Mesothelial cell of epicardium (in vitro differentiated cells): ENCODE data around the gene NOL9. TPM values are rescaled to one million over a fixed set of nuclear protein-coding genes. Genes with fewer than 3 reads are reported as not detected.

Experiments used
- DNase-seq, 2 experiments: peaks; one replicate each; pipeline ENCODE4 v3.0.0; 2021; ENCODE audit warnings: low spot score in 2 of 2; ENCODE audit not compliant: unreplicated experiment in 2 of 2
- H3K27ac Mint-ChIP-seq: 2 replicates; pipeline ENCODE4 v1.8.0; 2021; ENCODE audit warnings: mixed read lengths
- H3K27me3 Mint-ChIP-seq: 2 replicates; pipeline ENCODE4 v1.8.0; 2021; ENCODE audit warnings: low read depth, mixed read lengths
- H3K36me3 Mint-ChIP-seq: 2 replicates; pipeline ENCODE4 v1.8.0; 2021; ENCODE audit warnings: mixed read lengths
- H3K4me1 Mint-ChIP-seq: 2 replicates; pipeline ENCODE4 v1.8.0; 2021; ENCODE audit warnings: mixed read lengths
- H3K4me3 Mint-ChIP-seq: 2 replicates; pipeline ENCODE4 v1.8.0; 2021; ENCODE audit warnings: mild to moderate bottlenecking, moderate library complexity, mixed read lengths
- H3K9me3 Mint-ChIP-seq: 2 replicates; pipeline ENCODE4 v1.8.0; 2021; ENCODE audit warnings: mixed read lengths
- total RNA-seq: library from RNA; stranded (reverse); gene quantifications from 3 replicates; pipeline ENCODE4 v1.2.1, GENCODE V29; 2021
- TF ChIP-seq, protein P1 (sequence below): fragments of 200-600 bp; sonication (generic); IDR thresholded peaks from one replicate; pipeline ENCODE4 v1.5.0; 2021; ENCODE audit warnings: antibody characterized with exemption; ENCODE audit not compliant: unreplicated experiment

NOL9 gene
- 37.5 to 44.4 TPM (median 37.9 TPM) in 3 replicates for total RNA-seq

- DNase-seq, result peak; percentile 91 to 98
- Mint-ChIP-seq H3K9me3 (no peaks in the 10 kb centered on the region), H3K36me3 (peaks cover 6% of the 10 kb centered on the region), H3K4me1 (peaks cover 14% of the 10 kb centered on the region), H3K4me3 (peak within 1 kb of the TSS; percentile 79), H3K27me3 (no peaks in the 10 kb centered on the region), H3K27ac (peak within 1 kb of the TSS; percentile 67)
- TF ChIP-seq, protein P1, sequence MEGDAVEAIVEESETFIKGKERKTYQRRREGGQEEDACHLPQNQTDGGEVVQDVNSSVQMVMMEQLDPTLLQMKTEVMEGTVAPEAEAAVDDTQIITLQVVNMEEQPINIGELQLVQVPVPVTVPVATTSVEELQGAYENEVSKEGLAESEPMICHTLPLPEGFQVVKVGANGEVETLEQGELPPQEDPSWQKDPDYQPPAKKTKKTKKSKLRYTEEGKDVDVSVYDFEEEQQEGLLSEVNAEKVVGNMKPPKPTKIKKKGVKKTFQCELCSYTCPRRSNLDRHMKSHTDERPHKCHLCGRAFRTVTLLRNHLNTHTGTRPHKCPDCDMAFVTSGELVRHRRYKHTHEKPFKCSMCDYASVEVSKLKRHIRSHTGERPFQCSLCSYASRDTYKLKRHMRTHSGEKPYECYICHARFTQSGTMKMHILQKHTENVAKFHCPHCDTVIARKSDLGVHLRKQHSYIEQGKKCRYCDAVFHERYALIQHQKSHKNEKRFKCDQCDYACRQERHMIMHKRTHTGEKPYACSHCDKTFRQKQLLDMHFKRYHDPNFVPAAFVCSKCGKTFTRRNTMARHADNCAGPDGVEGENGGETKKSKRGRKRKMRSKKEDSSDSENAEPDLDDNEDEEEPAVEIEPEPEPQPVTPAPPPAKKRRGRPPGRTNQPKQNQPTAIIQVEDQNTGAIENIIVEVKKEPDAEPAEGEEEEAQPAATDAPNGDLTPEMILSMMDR, result peak; percentile 95
Measured at GRCh38 chr1:6554031-6554906, at the start of gene NOL9. NOL9 (minus strand) TSS chr1:6554513; CDS start chr1:6554502, 11 bp downstream.

- H3K27ac Mint-ChIP-seq, result peak overlapping the region; percentile 99
- H3K4me1 Mint-ChIP-seq, result peaks cover 38% of the 10 kb centered on the region
- no peaks in the 10 kb centered on the region for H3K36me3 Mint-ChIP-seq
- no peaks in the 10 kb centered on the region for H3K27me3 Mint-ChIP-seq
- DNase-seq, result peak in 1 of 2 experiments; percentile 61
- TF ChIP-seq, protein P1, result no peak
- H3K4me3 Mint-ChIP-seq, result peak overlapping the region; percentile 66
- H3K9me3 Mint-ChIP-seq, result no peaks in the 10 kb centered on the region
Measured at GRCh38 chr1:6603238-6603914, 49.1 kb upstream of the NOL9 start.

DNA sequence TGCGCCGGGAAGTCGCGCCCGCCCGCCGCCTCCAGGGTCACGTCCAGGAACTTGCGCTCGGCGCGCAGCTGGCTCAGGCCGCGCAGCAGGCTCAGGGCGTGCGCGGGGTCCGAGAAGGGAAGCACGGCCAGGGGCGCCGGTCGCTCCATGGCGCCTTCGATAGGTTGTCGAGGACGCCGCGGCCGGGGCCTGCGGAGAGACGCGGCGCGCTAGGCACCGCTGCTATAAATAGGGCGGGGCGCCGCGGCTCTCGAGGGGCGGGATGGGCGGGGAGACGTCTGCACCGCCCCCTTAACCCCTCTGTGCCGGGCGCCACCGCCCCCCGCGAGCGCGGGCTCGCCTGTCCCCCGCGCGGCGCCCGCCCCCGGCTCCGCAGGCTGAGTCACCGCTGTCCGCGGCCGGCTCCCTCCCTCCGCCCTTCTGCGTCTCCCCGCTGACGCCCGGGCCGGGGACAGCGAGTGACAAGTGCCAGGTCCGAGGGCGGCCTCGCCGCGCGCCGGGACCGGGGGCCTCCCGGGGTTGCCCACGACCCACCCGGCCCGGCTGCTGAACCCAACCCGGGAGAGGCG lies 48.4 kb upstream of the NOL9 start, which contains the start of gene KLHL21:
TSS of gene KLHL21 (minus strand) at position 201 of the 569 bp plus-strand sequence. CDS start at position 149, 52 bp downstream.
- Mint-ChIP-seq H3K27ac (peak within 1 kb of the TSS; percentile 99), H3K27me3 (no peaks in the 10 kb centered on the region), H3K36me3 (no peaks in the 10 kb centered on the region), H3K4me1 (peaks cover 37% of the 10 kb centered on the region), H3K9me3 (no peaks in the 10 kb centered on the region), H3K4me3 (peak within 1 kb of the TSS; percentile 92)
- TF ChIP-seq, protein P1, result no peak
- DNase-seq, result peak; percentile 74 to 83

DNA sequence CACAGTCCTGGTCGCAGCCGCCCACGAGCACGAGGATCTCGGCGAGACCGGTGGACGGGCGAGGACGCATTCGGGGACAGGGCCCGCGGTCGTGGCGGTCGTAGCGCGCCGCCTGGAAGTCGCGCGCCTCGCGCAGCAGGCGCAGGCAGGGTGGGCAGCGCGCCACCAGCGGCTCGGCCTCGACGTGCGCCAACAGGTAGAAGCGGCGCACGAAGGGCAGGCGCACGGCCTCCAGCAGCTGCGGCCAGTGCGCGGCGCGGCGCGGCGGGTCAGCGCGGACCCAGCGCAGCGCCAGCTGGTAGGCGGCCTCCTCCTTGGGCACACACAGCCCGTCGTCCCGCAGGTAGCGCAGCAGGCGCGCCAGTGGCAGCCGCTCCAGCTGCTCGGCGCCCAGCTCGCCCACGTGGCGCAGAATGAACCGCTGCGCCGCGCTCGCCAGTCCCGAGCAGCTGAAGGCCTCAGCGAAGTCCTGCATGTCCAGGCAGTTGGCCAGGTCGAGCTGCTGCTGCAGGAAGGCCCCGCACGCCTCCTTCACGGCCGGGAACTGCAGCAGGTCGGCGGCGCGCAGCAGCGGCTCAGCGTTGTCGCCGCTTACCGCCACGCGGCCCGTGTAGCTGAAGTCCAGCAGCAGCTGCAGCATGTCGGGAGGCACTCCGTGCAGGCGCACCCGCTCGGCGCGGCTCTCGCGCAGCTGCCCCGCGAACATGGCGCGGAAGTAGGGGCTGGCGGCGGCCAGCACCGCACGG lies 47.8 kb upstream of the NOL9 start:
- Mint-ChIP-seq H3K4me1 (peaks cover 39% of the 10 kb centered on the region), H3K36me3 (no peaks in the 10 kb centered on the region), H3K9me3 (no peaks in the 10 kb centered on the region), H3K4me3 (peak overlapping the region; percentile 92), H3K27me3 (no peaks in the 10 kb centered on the region), H3K27ac (peak overlapping the region; percentile 64)
- TF ChIP-seq, protein P1, result no peak
- peak in 1 of 2 experiments; percentile 76 for DNase-seq
